ENCODE results near the gene MYOZ3.

Gene MYOZ3

DNA sequence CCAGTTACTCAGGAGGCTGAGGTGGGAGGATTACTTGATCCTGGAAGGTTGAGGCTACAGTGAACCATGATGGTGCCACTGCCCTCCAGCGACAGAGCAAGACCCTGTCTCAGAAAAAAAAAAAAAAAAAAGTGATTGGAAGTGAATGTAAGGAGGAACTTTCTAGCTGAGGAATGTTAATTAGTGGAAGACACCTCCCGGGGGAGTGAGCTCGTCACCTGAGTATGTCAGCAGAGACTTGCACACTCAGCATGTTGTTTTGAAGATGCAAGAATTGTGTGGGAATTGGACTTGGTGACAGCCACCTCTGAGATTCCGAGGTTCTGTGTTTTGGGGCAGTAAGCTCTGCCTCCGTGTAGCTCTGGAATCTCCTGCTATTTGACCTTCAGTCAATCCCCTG lies 17.0 kb upstream of the MYOZ3 start:
- no peak for DNase-seq

DNA sequence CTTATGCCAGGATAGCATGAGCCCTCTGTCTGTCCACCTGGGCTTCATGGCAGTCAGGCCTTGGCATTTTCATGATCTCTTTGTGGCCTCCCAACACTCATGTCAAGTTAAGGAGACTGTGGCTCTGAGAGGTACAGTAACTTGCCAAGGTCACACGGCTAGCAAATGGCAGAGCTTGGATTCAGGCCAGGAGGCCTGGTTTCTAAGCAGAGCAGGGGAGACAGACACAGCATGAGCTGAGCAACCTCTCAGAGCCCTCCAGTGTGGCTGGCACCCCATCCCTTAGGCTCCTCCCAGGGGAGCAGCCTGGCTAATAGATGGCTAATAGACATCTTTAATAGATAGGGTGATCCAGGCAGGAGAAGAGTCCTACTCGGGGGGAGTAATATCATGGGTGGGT lies 16.5 kb upstream of the MYOZ3 start:
- DNase-seq: no peak

DNA sequence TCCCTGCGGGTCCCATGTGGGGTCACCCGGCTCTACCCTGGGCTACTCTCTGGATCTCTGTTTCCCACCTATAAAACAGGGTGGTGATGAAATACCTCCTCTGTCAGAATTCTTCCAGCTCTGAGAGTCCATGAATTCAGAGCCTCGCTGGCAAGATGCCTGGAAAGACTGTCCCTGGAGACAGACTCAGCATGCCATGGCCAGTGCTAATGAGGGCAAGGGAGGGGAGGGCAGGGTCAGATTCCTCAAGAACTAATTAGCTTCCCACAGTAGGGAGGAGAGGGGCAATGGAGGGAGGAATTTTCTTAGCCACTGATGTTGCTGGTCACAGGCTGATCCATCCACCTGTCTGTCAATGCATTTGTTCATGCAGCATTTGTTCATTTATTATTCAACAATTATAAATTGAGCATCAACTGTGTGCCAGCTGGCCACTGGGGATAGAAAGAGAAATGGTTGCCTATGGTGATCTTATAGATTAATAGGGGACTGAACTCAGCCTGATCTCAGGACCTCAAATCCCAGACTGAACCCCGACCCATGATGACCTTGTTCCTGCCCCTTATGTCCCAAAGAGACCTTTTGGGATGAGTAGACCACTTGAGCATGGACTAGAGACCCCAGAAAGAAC lies 15.9 kb upstream of the MYOZ3 start:
- DNase-seq: no peak

DNA sequence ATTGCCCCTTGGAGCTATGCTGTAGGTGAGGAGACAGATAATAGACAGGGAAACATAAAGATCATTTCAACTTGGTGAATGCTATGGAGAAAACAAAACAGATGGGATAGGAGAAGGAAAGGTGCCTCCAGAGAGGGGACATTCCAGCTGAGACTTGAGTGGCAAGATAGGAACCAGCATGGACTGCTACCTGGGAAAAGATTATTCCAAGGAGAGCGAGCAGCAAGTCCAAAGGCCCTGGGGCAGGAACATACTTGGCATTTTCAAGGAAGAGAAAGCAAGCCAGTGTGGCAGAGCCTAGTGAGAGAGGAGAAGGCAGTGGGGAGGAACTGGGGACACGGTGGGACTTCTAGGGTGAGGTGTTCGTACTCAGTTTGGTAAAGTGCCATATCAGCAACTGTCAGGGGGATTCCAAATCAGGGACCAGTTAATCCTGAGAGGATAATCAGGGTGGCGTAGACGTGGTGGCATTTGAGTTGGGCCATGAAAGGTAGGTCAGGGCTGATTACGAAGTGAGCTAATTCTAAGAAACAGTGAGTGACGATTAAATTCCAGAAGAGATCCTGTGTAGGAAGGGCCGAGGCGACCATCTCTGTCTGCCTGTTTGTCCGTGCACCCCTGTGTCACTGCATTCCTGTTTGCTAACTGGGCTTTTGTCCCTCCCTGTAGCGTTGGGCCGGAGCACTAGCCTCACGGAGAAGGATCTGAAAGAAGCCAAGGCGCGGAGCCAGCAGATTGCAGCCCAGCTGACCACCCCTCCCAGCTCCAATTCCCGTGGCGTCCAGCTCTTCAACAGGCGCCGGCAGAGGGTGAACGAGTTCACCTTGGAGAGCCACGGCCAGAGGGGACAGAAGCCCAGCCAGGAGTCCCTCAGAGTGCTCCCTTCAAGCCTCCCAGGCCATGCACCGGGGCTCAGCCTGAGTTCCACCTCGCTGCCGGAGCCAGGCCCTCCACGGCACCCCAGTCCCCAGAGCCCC lies 13.5 kb upstream of the MYOZ3 start:
- DNase-seq: no peak

DNA sequence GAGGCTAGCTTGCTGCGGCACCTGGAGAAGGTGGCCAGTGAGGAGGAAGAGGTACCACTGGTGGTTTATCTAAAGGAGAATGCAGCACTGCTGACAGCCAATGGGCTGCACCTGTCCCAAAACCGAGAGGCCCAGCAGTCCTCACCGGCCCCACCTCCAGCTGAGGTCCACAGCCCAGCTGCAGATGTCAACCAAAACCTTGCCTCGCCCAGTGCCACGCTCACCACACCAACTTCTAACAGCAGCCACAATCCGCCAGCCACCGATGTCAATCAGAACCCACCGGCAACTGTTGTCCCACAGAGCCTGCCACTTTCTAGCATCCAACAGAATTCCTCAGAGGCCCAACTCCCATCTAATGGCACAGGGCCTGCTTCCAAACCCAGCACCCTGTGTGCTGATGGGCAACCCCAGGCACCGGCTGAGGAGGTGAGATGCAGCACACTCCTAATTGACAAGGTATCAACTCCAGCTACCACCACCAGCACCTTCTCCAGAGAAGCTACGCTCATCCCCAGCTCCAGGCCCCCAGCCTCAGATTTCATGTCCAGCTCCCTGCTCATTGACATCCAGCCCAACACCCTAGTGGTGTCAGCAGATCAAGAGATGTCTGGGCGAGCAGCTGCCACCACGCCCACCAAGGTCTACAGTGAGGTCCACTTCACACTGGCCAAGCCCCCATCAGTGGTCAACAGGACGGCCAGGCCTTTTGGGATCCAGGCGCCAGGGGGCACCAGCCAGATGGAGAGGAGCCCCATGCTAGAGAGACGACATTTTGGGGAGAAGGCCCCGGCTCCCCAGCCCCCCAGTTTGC lies 12.6 kb upstream of the MYOZ3 start:
- DNase-seq: no peak

DNA sequence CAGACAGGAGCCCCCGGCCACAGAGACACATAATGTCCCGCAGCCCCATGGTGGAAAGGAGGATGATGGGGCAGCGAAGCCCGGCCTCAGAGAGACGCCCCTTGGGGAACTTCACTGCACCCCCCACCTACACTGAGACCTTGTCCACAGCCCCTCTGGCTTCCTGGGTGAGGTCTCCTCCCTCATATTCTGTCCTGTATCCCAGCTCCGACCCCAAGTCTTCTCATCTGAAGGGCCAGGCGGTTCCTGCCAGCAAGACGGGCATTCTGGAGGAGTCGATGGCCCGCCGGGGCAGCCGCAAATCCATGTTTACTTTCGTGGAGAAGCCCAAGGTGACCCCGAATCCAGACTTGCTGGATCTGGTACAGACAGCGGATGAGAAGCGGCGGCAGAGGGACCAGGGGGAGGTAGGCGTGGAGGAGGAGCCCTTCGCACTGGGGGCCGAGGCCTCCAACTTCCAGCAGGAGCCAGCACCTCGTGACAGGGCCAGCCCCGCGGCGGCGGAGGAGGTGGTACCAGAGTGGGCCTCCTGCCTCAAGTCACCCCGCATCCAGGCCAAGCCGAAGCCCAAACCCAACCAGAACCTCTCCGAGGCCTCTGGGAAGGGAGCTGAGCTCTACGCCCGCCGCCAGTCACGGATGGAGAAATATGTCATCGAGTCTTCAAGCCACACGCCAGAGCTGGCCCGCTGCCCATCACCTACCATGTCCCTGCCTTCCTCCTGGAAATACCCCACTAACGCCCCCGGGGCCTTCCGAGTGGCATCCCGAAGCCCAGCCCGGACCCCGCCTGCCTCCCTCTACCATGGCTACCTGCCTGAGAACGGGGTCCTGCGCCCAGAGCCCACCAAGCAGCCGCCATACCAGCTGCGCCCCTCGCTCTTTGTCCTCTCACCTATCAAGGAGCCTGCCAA lies 11.7 kb upstream of the MYOZ3 start:
- DNase-seq: no peak

DNA sequence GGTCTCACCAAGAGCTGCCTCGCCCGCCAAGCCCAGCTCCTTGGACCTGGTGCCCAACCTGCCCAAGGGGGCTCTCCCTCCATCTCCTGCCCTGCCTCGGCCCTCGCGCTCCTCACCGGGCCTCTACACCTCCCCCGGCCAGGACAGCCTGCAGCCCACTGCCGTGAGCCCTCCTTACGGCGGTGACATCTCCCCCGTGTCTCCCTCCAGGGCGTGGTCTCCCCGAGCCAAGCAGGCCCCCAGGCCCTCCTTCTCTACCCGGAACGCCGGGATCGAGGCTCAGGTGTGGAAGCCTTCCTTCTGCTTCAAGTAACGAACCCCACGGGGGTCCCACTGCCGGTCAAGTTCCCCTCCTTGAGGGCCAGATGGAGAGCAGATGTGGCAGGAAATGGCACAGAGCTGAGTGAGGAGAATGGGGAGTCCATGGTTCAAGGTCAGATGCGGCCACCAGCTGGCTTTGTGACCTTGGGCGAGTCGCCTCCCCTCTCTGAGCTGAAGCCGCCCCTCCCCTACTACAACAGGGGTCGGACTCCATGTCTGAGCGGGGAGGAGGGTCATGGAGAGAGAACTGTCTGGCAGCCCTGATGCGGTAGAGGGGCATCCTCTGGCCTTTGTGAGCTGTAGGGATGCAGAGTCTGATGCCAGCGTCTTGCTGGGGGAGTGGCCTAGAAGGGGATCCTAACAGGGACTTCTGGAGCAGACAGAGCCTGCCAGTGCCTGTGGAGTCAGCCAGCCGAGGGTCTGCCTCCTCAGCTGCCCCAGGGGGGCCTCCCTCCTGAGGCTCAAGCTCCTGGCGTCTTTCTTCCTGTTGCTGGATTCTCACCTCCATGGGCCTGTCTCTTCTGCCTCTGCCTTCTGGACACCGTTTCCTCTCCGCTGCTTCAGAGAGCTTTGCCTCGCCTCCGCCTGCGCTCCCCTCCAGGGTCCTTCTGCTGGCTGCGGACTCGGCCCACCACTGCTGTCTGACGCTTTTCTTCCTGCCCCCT lies 10.7 kb upstream of the MYOZ3 start:
- DNase-seq: no peak

DNA sequence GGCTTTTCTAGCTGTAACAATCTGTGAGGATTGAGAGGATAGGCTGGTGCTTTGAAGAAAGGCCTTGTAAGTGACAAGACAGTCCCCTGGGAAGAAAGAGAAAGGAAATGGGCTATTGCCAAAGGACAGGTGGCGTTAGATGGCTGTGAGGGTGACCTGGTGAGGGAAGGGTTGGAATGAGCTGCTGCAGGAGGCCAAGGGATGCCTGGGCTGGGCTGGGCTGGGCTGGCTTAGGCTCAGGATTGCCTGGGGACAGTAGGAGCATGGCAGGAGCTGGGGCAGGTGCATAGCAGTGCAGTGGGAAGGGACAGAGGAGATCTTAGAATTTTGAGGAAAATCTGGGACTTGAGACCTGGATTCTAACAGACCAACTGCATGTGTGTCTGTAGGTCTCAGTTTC lies 9.7 kb upstream of the MYOZ3 start:
- DNase-seq: no peak

DNA sequence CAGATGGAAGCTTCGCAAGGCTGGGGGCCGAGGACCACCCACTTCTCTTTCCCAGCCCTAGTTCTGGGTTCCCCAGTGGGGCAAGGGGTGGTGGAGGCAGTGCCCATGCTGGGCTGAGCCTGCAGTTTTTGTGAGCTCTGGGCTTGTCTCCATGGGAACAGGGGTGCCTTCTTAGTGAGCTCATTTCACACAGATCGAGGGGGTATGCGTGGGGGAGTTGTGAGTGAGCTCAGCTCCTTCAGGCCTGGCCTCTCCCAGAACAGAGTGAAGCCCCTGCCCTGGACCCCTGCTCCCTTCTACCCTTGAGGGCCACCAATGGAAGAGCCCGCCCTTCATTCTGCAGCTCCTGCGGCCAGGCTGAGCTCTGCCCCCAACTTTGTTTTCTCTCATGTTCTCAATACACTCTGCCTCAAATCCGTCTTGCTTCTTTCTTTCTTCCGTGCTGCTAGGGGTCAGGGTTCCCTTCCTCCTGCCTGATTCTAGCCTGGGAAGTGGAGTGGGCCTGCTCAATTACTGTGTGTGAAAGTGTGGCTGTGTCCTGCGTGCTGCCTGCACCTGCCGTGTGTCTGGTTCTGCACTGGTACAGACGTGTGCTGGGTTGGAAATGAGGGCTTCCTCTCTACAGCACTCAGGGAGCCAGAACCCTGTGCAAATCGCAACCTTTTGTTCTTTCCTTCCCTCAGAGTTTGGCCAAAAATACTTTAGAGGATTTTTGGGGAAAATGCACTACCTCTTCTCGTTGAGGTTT lies 9.0 kb upstream of the MYOZ3 start:
- DNase-seq: no peak

DNA sequence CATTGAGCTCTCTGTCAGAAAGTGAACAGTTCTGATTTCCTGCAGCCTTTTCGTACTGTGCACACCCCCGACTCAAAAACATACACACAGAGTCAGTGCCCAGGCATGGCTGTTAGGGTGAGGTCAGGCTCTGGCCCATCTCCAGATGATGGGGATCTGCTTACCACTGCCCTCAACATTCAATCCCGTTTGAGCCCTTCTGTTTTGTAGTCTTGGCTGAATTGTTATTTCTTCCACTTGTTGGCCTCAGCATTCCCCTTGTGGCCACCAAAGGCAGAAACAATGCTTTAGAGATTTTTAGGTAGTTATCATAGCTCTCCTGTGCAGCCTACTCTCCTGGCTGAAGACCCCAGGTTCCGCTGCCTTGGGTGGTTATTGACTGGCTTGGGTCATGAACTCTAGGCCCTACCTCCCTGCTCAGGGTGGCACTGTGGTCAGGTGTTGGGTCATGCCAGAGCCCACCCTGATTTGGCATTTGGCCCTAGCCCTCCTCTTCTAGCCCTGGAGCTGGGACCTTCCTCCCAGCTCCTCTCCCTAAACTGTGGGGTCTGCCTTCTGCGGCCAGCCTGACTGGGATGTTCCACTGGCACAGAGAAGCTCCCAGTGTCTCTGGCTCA lies 7.8 kb upstream of the MYOZ3 start:
- no peak for DNase-seq

DNA sequence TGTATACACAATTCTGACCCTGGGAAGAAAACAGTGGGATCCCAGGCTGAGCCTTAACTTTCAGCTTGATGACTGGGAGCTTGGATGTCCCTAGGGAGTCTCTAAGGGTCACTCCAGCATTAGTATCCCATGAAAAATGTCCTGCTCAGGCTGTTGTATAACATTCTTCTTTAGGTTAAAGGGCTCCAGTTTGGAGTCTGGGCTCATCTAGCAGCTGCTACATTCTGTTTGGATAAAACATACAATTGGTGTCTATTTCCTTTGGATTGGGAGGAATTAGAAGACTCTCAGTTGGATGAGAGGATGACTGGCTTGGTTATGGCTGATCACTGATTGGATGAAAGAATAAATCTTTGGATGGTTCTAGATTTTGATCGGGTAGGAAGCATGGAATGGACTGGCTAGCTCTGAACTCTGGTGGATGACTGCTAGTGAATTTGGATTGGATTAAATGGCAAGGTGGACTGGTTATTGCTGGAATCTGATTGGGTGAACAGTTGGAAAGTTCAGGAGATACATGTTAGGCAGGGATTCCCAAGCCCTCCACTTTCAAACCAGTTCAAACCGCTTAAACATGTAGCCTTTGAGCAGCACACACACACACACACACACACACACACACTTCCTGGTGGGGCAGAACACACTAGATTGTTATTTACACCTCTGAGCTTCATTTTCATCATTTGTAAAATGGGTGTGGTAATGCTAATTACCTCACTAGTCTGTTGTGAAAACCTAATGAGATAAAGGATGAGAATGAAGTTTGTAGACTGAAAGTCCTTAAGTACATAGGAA lies 7.1 kb upstream of the MYOZ3 start:
- DNase-seq: no peak

DNA sequence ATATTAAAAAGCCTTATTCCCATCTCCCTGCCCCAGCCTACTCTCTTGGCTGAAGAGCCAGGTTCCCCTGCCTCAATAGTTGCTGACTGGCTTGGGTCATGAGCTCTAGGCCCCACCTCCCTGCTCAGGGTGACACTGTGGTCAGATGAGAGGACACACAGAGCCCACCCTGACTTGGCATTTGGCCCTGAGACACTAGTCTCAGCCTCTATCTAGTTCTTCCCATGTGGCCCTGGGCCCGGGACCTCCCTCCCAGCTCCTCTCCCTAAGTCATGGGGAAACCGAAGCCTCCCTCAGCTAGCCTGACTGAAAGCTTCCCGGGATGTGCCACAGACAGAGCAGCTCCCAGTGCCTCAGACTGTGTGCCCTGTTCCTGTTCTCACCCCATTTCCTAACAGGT lies 5.8 kb upstream of the MYOZ3 start:
- DNase-seq: no peak

DNA sequence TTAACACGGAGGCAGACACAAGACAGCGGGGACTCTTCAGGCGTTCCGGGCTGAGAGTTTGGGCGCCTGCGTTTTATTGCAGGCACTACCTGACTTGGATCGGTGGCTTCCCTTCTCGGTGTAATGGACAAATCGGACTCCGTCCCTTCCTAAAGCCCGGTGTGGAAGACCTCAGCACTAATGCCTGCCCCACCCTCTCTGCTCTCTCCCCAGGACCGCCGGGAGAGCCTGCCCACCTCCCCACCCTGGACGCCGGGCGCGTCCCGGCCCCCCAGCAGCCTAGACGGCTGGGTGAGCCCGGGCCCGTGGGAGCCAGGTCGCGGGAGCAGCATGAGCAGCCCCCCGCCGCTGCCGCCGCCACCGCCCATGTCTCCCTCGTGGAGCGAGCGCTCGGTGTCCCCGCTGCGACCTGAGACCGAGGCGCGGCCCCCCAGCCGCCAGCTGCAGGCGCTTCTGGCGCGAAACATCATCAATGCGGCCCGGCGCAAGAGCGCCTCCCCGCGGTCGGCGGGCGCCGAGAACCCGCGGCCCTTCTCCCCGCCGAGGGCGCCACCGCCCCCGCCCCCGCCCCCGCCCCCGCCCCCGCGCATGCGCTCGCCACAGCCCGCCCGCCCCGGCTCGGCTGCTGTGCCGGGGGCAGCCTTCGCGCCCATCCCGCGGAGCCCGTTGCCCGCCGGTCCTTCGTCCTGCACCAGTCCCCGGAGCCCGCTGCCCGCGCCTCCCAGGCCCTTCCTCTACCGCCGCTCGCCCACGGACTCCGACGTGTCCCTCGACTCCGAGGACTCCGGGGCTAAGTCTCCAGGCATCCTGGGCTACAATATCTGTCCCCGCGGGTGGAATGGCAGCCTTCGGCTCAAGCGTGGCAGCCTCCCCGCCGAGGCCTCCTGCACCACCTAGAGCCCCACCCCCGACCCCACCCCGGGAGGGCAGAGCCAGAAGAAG lies 4.6 kb upstream of the MYOZ3 start:
- peak; percentile 44 to 61 for DNase-seq

DNA sequence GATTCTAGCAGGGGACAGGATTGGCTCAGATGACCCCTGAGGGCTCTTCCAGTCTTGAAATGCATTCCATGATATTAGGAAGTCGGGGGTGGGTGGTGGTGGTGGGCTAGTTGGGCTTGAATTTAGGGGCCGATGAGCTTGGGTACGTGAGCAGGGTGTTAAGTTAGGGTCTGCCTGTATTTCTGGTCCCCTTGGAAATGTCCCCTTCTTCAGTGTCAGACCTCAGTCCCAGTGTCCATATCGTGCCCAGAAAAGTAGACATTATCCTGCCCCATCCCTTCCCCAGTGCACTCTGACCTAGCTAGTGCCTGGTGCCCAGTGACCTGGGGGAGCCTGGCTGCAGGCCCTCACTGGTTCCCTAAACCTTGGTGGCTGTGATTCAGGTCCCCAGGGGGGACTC lies 2.9 kb upstream of the MYOZ3 start:
- no peak for DNase-seq

DNA sequence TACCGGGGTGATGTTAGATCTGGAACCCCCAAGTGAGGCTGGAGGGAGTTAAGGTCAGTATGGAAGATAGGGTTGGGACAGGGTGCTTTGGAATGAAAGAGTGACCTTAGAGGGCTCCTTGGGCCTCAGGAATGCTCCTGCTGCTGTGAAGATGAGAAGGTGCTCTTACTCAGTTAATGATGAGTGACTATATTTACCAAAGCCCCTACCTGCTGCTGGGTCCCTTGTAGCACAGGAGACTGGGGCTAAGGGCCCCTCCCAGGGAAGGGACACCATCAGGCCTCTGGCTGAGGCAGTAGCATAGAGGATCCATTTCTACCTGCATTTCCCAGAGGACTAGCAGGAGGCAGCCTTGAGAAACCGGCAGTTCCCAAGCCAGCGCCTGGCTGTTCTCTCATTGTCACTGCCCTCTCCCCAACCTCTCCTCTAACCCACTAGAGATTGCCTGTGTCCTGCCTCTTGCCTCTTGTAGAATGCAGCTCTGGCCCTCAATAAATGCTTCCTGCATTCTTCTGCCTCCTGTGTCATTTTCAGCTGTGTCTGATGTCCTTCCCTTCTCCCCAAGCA lies 2.3 kb upstream of the MYOZ3 start:
- no peak for DNase-seq

DNA sequence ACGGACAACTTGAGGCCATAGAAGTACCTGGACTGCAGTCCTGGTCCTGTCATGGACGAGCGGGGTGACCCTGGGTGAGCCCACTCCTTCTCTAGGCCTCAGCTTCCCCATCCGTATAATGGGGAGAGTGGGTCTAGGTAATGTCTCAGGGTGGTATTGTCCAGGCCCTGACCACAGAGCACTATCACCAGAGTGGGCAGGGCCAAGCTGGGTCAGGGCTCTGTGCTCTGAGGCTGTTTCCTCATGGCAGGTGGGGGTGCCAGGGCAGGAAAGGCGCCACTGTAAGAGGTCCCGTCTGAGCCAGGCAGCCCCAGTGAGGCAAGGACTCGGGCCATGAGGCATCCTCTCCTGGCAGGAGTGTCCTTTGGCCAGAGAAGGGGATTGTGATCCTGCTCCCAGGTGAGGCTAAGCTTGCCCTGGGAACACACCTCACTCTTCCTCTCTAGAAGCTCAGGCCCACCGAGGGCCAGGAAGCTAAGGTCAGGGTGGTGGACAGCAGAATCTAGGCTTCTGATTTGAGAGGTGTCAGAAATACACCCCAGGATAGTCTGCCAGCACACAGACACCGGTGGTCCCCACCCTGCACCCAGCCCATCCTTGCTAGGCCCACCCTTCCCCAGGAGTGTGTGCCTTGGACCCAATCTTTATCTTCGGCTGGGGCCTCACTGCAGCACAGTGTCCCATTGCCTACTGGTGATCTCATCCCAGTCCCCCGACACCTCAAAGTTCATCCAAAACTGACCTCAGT lies 1.5 kb upstream of the MYOZ3 start:
- no peak for DNase-seq

Data from NCI-H2081 (cell line).